Activated T-helper 1 cell treated with anti-CD3 and anti-CD28 coated beads, Interleukin-2, amount 50 U/mL, for 16 hours (primary cell): ENCODE measurements around the gene ZBTB46.

Source experiments
- DNase-seq, 2 donors: peaks; one replicate each; pipeline ENCODE4 v3.0.0-alpha.2; 2020; ENCODE audit warnings: low read depth in 1 of 2, low spot score in 1 of 2

Gene ZBTB46

GRCh38 chr20:63768591-63769515 lies 62.2 kb downstream of the ZBTB46 start:
- DNase-seq, result no peak

GRCh38 chr20:63767886-63768285 lies 63.2 kb downstream of the ZBTB46 start:
- no peak for DNase-seq

GRCh38 chr20:63767456-63767855 lies 63.6 kb downstream of the ZBTB46 start:
- no peak for DNase-seq

DNA sequence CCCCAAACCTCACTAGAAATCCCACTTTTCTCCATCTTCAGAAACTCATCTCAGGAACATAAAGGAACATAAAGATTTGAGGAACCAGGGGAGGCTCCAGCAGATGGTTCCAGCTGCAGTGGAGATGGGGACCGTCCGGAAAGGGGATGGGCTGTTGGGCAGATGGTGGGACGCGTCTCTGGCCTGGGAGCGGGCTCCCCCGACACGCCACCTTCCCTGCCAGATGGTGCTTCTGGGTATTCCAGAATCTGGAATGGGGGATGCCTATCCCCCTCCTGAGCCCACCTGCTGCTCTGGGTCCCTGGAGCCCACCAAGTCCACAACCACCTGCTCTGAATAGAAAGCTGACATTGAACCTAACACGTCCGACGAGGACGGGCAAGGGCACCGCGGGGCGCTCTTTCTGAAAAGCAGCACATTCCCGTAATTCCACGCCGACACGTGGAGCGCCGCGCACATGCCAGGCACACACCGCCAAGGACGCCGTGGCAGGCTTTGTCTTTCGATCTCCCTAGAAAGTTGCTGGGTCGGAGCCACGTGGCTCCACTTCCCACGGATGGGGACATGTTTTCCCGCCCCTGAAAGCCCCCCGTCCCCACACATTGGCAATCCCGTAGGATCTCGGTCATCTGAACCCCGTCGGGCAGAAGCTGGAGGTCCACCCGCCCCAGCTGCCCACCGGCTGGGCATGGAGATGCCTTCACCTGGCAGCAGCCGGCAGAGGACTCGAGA lies 64.2 kb downstream of the ZBTB46 start:
- no peak for DNase-seq

GRCh38 chr20:63765902-63766301 lies 65.2 kb downstream of the ZBTB46 start:
- no peak for DNase-seq

GRCh38 chr20:63765082-63765873 lies 65.8 kb downstream of the ZBTB46 start:
- no peak for DNase-seq

GRCh38 chr20:63759377-63759901 lies 71.6 kb downstream of the ZBTB46 start:
- no peak for DNase-seq

DNA sequence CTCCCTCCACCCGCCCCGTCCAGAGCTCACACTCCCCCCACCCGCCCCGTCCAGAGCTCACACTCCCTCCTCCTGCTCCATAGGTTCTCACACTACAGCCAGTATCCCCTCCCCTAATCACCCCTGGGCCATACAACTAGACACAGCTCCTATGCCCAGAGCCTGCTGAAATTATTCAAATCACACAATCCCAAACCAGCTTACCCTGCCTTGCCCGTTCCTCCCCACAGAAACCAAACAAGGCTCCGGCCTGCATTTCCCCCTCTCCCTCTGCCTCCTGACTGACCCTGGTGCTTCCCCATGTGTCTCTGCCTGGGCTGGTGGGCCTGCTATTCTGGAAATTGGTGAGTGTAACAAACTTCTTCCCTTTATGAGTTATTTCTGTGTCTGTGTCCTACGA lies 72.9 kb downstream of the ZBTB46 start:
- no peak for DNase-seq

DNA sequence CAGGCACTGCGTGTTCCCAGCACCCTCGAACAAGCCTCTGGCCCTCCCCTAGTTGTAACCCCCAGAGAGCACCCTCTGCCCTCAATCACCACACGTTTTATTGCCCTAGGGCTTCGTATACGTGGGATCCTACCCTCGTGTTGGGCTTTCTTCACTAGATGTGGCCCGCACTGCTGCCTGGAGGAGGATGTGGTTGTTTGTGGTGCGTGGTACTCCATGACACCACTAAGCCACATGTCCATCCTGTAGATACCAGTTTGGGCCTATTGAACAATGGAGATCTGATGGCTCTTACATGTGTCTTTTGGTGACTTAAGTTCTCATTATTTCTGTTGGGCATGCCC lies 74.4 kb downstream of the ZBTB46 start:
- DNase-seq, result no peak

DNA sequence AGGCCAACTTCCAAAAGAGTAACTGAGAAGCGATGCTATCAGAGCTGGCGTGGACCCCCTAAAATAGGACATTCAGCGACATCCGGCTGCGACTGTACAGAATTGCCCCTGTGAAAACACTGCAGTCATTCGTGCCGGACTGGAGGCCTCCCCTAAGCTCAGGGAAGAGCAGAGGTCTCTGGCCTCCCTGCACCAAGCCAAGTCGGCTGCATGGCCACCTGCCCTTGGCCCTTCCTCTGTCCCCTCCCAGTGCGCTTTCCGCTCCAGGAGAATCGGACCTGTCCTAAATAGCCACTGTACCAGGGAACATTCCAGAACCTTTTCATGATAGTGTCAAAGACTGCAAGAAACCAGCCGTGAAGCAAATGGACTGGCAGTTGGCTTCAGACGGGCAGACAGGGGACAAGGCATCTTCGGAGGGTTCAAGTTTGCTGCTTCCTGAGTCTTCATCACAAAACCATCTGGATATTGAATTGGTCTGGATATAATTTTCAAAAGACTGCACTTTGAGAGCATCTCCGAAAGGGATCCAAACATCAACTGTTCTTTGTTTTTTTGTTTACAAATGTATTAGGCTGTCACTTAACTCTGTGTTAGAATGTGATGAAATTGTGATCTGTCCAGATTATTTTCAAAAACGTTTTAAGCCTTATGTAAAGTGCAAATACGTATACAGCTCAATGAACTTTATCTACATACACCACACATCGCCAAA lies 75.0 kb downstream of the ZBTB46 start:
- no peak for DNase-seq

DNA sequence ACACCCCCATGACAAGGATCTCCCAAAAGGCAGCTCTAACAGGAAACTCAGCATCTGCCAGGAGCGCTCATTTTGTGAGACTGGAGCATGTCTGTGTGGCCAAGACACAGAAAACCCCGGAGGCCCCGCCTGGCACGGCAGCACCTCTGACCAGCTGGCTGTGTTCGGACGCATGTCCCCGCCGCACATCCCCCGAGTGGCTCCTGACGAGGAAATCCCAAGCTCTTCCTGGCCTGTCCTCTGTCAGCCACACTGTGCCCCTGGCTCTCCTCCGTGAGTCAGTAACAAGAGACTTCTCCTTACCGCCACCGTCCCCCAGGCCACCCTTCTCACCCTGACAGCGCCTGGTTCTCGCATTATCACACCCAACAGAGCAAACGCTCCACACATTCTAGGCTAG lies 77.1 kb downstream of the ZBTB46 start:
- no peak for DNase-seq

DNA sequence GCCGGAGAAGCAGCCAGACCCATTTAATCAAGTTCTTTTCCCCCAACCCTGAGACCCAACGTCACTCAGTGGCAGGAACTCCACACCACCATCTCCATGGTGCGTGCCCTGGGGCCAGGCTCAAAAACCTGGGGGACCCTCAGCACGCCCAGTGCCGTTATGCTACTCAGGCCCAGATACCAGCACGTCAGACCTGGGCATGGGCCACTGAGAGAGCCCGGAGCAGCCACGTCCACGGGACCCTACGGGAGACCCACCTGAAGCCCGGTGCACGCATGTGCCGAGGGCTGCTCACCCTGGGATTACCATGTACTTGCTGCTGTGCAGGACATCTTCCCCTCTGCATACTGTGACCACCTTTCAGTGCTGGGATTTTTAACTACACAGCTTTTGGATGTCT lies 77.7 kb downstream of the ZBTB46 start:
- DNase-seq, result no peak

DNA sequence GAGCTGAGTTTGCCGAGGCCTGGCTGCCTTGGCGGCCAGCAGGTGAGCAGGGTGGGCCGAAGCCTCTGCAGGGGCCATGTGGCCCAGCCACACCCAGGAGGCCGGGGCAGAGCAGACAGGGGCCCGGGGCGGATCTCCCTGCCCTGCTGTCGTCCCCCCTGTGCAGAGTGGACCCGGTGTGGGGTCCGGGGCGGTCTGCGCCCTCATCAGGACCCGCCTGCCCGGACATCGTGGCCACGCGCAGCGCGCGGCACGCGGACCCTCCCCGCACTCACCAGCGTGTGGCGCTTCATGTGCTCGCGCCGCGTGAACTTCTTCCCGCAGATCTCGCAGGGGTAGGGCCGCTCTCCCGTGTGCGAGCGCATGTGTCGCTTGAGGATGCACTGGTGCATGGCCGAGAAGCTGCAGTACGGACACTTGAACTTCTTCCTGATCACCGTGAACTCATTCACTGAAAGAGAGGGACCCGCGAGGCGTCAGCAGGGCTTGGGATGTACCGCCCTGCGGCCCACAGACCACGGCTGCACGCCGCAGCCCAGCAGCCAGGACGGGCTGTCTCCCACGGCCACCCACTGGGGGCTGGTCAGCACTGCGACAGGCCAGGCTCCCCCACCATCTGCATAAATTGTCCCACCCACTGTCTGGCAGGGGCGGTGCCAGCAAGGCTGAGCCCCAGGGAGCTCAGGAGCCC lies 78.5 kb downstream of the ZBTB46 start:
- DNase-seq, result no peak

DNA sequence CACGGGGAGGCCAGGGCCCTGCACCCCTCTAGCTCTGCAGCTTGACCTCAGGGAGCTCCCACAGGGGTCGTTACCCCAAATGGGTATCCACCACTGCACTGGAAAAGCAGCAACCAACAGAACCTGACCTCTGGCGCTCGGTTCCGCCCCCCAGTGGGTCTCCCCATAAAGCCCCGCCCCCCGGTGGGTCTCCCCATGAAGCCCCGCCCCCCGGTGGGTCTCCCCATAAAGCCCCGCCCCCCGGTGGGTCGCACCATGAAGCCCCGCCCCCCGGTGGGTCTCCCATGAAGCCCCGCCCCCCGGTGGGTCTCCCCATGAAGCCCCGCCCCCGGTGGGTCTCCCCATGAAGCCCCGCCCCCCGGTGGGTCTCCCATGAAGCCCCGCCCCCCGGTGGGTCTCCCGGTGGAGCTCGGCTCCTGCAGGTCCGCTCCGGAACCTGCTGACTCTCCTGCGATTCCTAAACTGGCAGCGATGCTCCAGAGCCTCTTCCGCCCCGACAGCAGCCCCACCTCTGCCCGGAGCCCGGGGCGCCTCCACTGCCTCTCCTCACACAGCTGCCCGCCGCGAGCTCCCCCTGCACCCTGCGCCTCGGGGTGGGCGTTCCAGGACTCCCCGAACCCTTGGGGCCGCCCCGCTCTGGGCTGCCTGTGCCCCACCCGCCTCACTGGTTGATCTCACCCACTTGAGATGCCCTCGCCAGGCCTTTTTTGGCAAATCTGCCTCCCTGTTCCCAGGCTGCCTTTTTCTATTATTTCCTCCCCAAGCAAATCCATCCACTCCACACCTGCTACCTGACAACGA lies 79.4 kb downstream of the ZBTB46 start:
- DNase-seq, result no peak

DNA sequence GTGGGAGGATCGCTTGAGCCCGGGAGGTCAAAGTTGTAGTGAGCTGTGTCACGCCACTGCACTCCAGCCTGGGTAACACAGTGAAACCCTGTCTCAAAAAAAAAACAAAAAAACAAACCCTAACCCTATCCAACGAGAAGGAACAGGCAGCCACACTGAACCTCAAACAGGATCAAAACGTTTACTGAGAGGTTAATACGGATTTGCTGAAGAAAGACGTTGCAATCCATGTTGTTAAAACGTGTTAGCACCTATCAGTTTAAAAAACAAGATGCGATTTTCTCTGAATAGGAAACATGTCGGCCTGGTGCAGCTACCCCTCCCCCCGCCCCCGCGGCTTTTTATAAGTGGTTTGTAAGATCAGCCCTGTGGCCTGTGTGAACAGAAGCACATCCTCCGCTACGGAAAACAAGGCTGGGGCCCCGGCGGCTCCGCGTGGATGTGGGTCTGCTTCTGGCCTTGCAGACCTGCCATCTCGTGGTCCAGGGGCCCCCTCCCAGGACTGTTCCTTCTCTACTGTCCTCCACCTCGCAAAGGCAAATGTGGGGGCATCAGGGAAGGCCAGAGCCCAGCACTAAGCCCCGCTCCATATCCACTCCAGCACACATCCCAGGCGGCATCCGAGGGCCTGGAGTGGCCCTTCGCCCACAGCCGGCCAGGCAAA lies 80.1 kb downstream of the ZBTB46 start:
- peak; percentile 42 to 49 for DNase-seq

DNA sequence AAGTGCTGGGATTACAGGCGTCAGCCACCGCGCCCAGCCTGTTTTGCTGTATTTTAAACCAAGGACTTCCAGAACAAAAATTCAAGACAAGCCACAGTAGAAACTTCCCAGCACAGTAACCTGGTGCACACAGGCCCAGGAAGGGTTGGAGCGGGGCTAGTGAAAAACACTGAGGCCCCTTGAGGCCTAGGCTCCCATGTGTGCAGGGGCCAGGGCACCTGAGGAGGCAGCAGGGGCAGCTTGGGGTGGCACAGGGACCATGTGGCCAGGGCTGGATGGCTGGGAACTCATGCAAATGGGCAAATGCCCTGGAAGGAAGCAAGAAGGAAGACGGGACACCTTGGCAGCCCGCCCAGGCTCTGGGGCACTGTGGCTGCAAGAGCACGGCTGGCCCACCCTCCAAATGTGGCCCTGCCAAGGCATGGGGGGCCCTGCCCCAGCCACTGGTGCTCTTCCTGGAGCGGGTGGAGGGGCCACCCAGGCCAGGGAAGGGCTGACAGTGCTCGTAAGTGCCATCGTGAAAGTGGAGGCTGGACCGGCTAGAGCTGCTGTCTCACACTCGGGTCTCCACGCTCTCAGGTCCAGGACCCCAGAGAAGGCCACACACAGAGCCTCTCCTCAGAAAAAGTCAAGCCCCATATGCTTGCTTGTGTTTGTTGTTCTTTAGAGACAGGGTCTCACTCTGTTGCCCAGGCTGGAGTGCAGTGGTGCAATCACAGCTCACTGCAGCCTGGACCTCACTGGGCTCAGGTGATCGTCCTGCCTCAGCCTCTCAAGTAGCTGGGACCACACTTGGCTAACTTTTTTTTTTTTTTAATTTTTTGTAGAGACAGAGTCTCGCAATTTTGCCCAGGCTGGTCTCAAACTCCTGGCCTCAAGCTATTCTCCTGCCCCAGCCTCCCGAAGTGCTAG lies 81.2 kb downstream of the ZBTB46 start:
- DNase-seq, result no peak

- no peak for DNase-seq
These were observed 82.2 kb downstream of the ZBTB46 start for GRCh38 chr20:63748934-63749270.
